Adipocyte (in vitro differentiated cells): Measurements from ENCODE around the gene CELF1.
"Not testable (repeated sequence)": the region's sequence is repeated elsewhere in the genome, so short reads cannot be mapped to it uniquely, and the experiment has no call there.

Experiments
- DNase-seq: peaks from one replicate; pipeline ENCODE4 v3.0.0-alpha.2; 2015; ENCODE audit warnings: low read depth
- H3K27me3 ChIP-seq: replicated peaks from 2 replicates; pipeline ENCODE4 v1.7.0; 2013; ENCODE audit warnings: mild to moderate bottlenecking, low read length, moderate library complexity; ENCODE audit not compliant: control insufficient read depth, insufficient read depth
- H3K36me3 ChIP-seq: 2 replicates; pipeline ENCODE4 v1.7.0; 2013; ENCODE audit warnings: low read length, mild to moderate bottlenecking, moderate library complexity; ENCODE audit not compliant: control insufficient read depth, insufficient read depth, severe bottlenecking
- H3K4me1 ChIP-seq: 2 replicates; pipeline ENCODE4 v1.7.0; 2013; ENCODE audit warnings: mild to moderate bottlenecking, low read length, moderate library complexity; ENCODE audit not compliant: control insufficient read depth, insufficient read depth
- H3K4me3 ChIP-seq: 2 replicates; pipeline ENCODE4 v1.7.0; 2013; ENCODE audit warnings: mild to moderate bottlenecking, low read length, moderate library complexity
- H3K9ac ChIP-seq: 2 replicates; pipeline ENCODE4 v1.7.0; 2013; ENCODE audit warnings: mild to moderate bottlenecking, low read length, moderate library complexity
- H3K9me3 ChIP-seq: 2 replicates; pipeline ENCODE4 v1.7.0; 2013; ENCODE audit warnings: mild to moderate bottlenecking, low read length, moderate library complexity; ENCODE audit not compliant: control insufficient read depth

The CELF1 gene

DNA sequence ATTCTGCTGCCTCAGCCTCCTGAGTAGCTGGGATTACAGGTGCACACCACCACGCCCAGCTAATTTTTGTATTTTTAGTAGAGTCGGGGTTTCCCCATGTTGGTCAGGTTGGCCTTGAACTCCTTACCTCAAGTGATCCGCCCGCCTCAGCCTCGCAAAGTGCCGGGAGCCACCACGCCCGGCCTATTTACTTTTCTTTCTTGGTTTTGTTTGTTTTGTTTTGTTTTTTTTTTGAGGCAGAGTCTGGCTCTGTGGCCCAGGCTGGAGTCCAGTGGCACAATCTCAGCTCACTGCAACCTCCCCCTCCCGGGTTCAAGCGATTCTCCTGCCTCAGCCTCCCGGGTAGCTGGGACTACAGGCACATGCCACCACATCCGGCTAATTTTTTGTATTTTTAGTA is 4.1 kb upstream of the CELF1 start:
- DNase-seq, H3K9me3 ChIP-seq, H3K36me3 ChIP-seq, H3K4me3 ChIP-seq, H3K9ac ChIP-seq, H3K4me1 ChIP-seq, H3K27me3 ChIP-seq: not testable (repeated sequence)

DNA sequence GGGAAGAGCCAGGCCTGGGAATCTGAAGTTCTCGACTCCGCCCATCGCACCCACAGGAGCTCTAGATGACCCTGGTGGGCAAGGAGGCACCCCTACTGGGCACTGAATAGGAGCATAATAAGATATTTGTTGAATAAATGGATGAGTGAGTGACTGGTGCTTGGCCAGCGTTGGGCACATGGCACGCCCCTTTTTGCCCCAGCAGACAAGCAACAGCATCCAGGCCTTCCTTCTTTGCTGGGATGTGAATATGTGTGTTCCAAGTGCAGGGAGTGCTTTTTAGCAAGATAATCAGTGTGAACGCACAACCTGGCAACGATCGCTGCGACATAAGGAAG is 443 bp upstream of the CELF1 start:
- Histone ChIP-seq H3K9me3 (no peaks in the 10 kb centered on the region), H3K4me3 (peak overlapping the region; percentile 92), H3K36me3 (no peaks in the 10 kb centered on the region), H3K27me3 (no peaks in the 10 kb centered on the region), H3K4me1 (peaks cover 14% of the 10 kb centered on the region), H3K9ac (peak overlapping the region; percentile 99)
- no peak for DNase-seq

GRCh38 chr11:47552056-47552565 is 821 bp downstream of the CELF1 start:
- DNase-seq, result peak; percentile 74
- no peaks in the 10 kb centered on the region for H3K27me3 ChIP-seq
- peak overlapping the region; percentile 99 for H3K9ac ChIP-seq
- H3K36me3 ChIP-seq, result no peaks in the 10 kb centered on the region
- H3K9me3 ChIP-seq, result no peaks in the 10 kb centered on the region
- H3K4me1 ChIP-seq, result peaks cover 27% of the 10 kb centered on the region
- H3K4me3 ChIP-seq, result peak overlapping the region; percentile 92

DNA sequence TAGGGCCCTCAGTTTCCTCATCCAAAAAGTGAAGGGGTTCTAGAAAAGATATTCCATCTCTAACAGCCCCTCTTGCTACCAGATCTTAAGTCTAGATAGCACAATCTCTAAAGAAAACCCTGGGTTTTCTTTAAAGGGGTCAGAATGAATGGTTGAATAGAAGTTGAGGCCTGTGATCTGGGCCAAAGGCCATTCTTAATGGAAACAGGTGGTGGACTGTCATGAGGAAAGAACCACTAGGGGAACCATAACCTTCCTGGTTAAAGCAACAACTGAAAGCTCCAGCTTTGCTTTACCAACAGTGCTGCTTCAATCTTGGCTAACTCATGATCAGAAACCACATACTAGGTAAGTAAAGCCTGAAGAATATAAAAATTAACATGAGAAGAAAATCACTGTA is 1.8 kb downstream of the CELF1 start:
- Histone ChIP-seq H3K4me1 (peaks cover 29% of the 10 kb centered on the region), H3K4me3 (peak overlapping the region; percentile 92), H3K9ac (peak overlapping the region; percentile 99), H3K27me3 (no peaks in the 10 kb centered on the region), H3K36me3 (no peaks in the 10 kb centered on the region), H3K9me3 (no peaks in the 10 kb centered on the region)
- peak; percentile 48 for DNase-seq

DNA sequence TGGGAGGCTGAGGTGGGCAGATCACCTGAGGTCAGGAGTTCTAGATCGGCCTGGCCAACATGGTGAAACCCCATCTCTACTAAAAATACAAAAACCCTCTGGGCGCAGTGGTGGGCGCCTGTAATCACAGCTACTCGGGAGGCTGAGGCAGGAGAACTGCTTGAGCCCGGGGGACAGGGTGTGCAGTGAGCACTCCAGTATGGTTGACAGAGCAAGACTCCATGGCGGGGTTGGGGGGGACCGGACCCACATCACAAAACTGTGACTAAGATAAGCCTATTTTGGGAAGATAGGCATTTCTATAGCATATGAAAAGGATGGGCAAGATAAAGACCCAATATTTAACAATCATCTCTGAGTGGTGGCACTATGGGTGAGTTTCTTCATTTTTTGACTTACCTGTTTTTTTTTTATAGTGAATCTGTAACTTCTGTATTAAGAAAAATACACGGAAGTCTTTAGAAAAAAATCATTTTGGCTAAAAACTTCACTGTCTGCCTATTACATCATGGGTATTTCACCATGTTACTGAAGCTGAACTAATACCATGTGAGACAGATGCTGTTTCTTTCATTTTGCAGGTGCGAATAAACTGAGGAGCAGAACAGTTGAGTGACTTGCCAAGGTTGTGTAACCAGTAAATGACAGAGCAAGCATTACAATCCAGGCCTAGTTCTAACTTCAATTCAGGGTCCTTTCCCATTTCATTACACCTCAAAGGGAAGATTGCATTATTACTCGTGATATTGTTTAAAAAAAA is 2.5 kb downstream of the CELF1 start:
- Histone ChIP-seq H3K27me3 (no peaks in the 10 kb centered on the region), H3K36me3 (no peaks in the 10 kb centered on the region), H3K9ac (no peak overlapping the region), H3K4me3 (peak overlapping the region; percentile 92), H3K9me3 (no peaks in the 10 kb centered on the region), H3K4me1 (peaks cover 29% of the 10 kb centered on the region)
- DNase-seq, result peak; percentile 42

DNA sequence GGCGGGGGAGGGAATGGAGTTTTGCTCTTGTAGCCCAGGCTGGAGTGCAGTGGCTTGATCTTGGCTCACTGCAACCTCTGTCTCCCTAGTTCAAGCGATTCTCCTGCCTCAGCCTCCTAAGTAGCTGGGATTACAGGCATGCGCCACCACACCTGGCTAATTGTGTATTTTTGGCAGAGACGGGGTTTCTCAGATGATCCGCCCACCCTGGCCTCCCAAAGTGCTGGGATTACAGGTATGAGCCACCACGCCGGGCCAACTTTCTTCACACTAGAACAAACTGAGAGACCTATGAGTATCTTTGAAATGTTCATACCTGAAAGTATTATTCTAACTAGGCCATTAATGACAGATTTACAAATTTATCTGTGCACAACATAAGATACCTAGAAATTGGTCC is 6.7 kb downstream of the CELF1 start:
- not testable (repeated sequence) for H3K4me3 ChIP-seq, H3K36me3 ChIP-seq, H3K27me3 ChIP-seq, H3K9ac ChIP-seq, H3K9me3 ChIP-seq, DNase-seq
- peaks cover 27% of the 10 kb centered on the region for H3K4me1 ChIP-seq

DNA sequence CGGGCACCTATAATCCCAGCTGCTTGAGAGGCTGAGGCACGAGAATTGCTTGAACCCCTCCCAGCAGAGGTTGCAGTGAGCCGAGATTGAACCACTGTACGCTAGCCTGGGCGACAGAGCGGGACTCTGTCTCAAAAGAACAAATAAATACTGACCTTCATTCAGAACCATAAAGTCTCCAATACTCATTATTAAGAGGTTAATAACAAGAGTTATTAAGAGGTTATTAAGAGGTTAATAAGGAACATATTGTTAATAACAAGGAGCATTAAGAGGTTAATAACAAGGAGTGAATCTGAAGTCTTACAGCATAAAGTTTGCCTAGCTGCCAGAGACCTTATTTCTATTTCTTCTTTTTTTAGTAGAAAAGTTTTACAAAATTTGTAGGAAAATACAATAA is 7.6 kb downstream of the CELF1 start:
- Histone ChIP-seq H3K9ac (no peak overlapping the region), H3K4me1 (peaks cover 25% of the 10 kb centered on the region), H3K9me3 (no peaks in the 10 kb centered on the region), H3K36me3 (no peaks in the 10 kb centered on the region), H3K27me3 (no peaks in the 10 kb centered on the region), H3K4me3 (no peak overlapping the region)
- DNase-seq, result no peak

DNA sequence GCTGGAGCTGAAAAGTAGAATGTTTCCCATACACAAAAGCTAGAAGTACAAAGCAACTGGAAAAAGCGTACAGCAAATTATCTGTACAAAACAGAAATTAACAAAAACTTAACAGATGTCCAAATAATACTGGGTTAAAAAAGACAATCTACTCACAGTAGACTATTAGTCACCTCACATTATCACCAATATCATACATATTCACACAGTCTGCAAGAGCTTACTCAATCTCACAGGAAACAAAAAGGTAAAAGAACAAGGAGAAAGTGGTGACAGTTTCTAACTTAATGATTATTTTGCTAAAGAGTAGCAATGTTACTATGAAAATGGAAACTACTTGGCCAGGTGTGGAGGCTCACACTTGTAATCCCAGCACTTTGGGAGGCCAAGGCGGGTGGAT is 11.9 kb downstream of the CELF1 start:
- peaks cover 34% of the 10 kb centered on the region for H3K4me1 ChIP-seq
- no peaks in the 10 kb centered on the region for H3K27me3 ChIP-seq
- DNase-seq, result no peak
- H3K36me3 ChIP-seq, result no peaks in the 10 kb centered on the region
- H3K9ac ChIP-seq, result no peak overlapping the region
- no peaks in the 10 kb centered on the region for H3K9me3 ChIP-seq
- no peak overlapping the region for H3K4me3 ChIP-seq

GRCh38 chr11:47539681-47540039 is 13.3 kb downstream of the CELF1 start:
- Histone ChIP-seq H3K9ac (peak overlapping the region; percentile 7), H3K36me3 (no peaks in the 10 kb centered on the region), H3K4me3 (peak overlapping the region; percentile 10), H3K9me3 (no peaks in the 10 kb centered on the region), H3K27me3 (no peaks in the 10 kb centered on the region), H3K4me1 (peaks cover 40% of the 10 kb centered on the region)
- no peak for DNase-seq

GRCh38 chr11:47538741-47539565 is 14.0 kb downstream of the CELF1 start:
- no peak overlapping the region for H3K9ac ChIP-seq
- H3K4me3 ChIP-seq, result no peak overlapping the region
- DNase-seq, result no peak
- peaks cover 47% of the 10 kb centered on the region for H3K4me1 ChIP-seq
- H3K27me3 ChIP-seq, result no peaks in the 10 kb centered on the region
- H3K9me3 ChIP-seq, result no peaks in the 10 kb centered on the region
- H3K36me3 ChIP-seq, result no peaks in the 10 kb centered on the region

GRCh38 chr11:47536915-47537314 is 16.0 kb downstream of the CELF1 start:
- Histone ChIP-seq H3K9ac (no peak overlapping the region), H3K4me1 (peaks cover 67% of the 10 kb centered on the region), H3K36me3 (no peaks in the 10 kb centered on the region), H3K4me3 (no peak overlapping the region), H3K9me3 (no peaks in the 10 kb centered on the region), H3K27me3 (no peaks in the 10 kb centered on the region)
- no peak for DNase-seq
